ENCODE data around the gene EPHA5.

Gene EPHA5

DNA sequence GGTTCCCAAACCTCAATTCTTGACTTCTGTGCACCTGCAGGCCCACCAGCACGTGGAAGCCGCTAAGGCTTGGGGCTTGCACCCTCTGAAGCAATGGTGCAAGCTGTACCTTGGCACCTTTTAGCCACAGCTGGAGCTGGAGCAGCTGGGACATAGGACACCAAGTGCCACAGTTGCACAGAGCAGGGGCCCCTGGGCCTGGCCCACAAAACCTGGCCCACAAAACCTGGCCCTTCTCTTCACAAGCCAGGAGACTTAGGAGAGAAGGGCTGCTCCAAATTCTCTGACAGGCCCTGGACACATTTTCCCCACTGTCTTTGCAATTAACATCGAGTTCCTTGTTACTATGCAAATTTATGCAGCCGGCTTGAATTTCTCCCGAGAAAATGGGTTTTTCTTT is 197.8 kb downstream of the EPHA5 start:
- DNase-seq = no peak

- no peak for DNase-seq
Observed at GRCh38 chr4:65467068-65467680, 203.1 kb downstream of the EPHA5 start.

- DNase-seq = no peak
Observed at GRCh38 chr4:65461781-65462180, 208.5 kb downstream of the EPHA5 start.

DNA sequence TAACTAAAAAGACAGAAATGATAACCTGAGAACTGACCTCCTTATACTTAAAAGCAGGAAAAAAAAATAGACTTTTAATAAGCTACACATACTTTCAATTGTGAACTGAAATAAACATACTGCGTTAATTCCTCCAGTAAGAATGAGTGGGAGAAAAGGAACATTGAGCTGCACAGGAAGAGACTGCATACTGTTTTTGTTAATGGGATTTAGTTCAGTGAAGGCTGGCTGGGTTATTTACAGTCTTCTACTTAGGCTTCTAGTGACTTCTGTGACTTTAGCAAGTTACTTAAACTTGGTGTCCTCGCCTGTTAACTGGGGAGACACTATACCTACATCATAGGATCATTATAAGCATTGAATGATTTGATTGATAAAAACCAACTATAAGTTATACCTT is 213.3 kb downstream of the EPHA5 start:
- DNase-seq = no peak

- no peak for DNase-seq
Observed at GRCh38 chr4:65456579-65456978, 213.7 kb downstream of the EPHA5 start.

GRCh38 chr4:65453398-65453797 is 216.9 kb downstream of the EPHA5 start:
- no peak for DNase-seq

DNA sequence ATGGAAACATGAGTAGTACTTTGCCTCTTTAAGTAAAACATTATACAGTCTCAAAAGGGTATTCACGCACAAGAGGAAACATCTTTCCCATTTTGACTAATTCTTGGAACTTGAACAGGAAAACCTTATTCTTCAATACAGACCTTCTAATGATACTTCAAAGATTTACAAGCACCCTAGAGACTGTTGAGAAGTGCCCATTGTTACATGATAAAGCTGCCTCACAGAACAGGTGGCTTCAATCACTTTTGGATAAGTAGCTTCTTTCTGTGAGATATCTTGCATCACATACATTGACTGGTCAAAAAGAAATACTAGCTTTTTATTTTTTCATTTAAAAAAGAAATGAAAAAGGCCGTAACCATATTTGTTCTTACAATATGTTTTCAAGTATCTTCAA is 219.4 kb downstream of the EPHA5 start:
- no peak for DNase-seq

- DNase-seq = no peak
Observed at GRCh38 chr4:65437102-65437501, 233.2 kb downstream of the EPHA5 start.

DNA sequence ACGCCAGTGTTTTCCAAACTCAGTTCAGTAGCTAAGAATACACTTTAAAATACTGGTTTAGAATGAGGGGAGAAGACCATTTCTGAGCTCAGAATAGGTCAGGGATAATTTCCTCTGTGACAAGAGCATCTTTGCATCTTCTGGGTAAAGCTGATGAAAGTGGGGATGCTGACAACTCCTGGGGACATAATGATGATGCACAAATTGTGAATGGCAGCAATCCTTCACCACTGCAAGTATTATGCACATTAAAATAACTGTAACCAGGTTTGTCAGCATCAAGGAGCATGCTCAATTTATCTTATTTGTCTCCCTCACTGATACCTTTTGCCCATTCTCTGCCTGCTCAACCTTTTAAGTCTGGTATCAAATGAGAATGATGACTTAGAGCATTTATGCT is 248.2 kb downstream of the EPHA5 start:
- DNase-seq = no peak

- no peak for DNase-seq
Observed at GRCh38 chr4:65420036-65420435, 250.3 kb downstream of the EPHA5 start.

DNA sequence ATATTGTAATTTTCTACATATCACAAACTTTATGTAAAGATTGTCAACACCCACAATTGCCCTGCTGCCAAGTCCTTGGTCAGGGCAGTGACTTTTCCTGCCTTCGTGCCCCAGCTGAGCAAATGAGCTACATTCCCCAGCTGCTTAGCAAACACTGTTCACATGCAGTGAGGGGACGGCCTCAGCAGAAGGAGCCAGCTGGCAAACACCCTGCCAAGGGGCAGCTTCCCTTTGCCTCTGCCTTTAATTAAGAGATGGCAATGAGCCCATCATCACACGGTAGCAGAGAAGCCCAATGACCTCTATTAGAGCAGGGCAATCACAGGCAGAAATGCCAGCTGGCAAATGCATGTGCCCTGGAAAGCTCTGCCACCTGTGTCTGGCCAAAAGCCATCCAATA is 253.4 kb downstream of the EPHA5 start:
- DNase-seq = no peak

GRCh38 chr4:65407483-65407882 is 262.8 kb downstream of the EPHA5 start:
- no peak for DNase-seq

DNA sequence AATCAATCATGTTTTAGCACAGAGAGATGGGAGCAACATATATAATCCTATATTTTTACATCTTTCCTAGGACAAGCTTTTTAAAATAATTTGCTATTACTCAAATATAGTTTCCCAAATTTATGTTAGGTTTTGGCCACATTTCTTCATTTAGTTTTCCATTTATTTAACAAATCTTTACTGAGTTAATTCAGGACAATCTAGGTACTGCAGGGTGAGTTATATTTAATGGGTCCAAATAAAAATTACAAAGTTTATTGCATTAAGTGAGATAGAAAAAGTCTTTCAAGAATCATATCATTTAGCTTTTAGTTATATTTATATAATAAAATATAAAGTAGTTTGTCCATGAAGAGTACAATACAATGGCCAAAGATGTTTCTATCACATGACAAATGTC is 269.2 kb downstream of the EPHA5 start:
- DNase-seq = no peak

DNA sequence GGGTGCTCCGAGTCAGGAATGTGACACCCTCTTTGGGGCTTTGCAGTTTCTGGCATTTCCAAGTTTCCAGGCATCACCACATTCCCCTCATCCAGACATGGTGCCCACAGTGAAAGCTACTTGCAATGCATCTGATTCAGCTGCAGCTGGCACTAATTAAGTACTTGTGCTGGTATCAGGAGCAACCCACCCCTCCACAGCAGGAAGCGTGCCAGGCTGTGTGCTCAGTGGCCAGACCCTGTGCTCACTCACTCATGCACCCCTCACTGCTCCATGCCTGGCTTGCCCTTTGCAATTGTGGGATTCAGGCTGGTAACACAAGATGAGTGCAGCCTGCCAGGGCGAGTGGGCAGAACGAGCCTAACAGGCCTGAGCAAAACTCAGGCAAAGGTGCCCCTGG is 271.2 kb downstream of the EPHA5 start:
- no peak for DNase-seq

- DNase-seq = no peak
Observed at GRCh38 chr4:65393078-65393477, 277.2 kb downstream of the EPHA5 start.

DNA sequence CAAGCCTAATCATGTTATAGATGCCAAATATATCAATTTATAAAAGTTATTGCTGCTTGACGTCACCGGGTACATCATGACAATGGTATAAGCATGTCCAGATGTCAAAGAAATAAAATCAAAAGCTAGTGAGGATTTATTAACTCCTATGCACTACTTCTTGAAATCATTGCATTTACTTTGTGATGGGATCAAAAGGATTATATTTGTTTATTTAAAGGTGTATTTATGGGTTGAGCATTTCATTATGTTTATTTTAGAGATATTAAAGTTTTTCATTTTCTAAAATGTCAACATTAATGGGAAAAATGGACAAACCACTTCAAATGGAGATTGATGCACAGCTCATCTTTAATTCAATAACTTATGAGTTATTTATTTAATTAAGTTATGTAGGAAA is 277.8 kb downstream of the EPHA5 start:
- no peak for DNase-seq

GRCh38 chr4:65391814-65392213 is 278.5 kb downstream of the EPHA5 start:
- DNase-seq = no peak

DNA sequence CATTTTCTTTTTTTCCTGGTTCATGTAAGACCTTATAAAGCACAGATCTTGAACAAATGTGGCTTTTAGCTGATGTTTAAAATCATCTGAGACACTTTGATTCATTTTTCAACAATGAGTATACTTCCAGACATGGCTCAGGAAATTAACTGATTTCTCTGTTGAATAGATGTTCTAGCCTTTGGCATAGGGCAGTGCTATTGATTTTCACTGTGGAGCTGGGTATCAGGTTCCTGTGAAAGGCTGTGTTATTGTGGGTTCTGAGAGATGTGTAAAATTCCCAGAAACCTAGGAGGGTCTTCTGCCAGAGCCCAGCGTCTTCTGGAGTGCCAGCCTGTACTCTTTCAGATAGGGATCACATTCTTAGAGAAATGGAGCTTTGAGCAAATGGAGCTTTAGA is 278.9 kb downstream of the EPHA5 start:
- no peak for DNase-seq

DNA sequence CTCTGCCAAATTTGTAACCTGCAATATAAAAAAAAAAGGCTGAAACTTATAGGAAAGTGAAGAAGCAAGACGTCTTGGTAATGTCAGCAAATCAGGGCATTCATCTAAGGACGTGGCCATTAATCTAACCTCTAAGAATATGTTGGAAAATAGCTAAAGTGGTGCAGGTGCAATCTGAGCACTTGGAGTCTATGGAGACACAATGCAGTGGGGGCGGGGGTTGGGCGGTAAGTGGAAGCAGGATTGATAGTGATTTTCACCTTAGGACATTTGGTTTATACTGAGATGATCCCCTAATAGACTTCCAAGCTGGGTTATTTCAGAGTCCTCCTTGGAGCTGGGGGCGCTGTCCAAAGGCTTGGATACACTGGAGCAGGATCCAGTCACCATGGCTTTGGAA is 283.4 kb downstream of the EPHA5 start:
- DNase-seq = no peak

GRCh38 chr4:65383589-65384305 is 286.5 kb downstream of the EPHA5 start:
- no peak for DNase-seq

- no peak for DNase-seq
Observed at GRCh38 chr4:65381648-65382047, 288.6 kb downstream of the EPHA5 start.

DNA sequence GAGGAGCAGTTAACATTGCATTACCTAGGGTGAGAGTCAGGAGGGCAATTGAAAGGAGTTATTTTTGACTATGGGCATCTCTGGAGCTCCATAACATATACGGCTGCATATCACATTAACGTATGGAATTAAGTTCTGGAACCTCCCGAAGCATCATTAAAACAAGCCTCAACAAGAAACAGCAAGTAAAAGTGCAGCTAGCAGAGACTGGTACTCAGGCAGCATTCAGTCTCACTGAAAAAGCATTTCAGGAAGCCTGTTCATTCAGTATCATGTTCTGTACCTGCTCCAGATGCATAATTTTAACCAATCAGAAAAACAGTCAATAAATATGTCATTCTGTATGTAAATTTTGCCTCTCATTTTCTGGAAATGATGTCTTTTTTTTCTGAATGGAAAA is 299.6 kb downstream of the EPHA5 start:
- no peak for DNase-seq

DNA sequence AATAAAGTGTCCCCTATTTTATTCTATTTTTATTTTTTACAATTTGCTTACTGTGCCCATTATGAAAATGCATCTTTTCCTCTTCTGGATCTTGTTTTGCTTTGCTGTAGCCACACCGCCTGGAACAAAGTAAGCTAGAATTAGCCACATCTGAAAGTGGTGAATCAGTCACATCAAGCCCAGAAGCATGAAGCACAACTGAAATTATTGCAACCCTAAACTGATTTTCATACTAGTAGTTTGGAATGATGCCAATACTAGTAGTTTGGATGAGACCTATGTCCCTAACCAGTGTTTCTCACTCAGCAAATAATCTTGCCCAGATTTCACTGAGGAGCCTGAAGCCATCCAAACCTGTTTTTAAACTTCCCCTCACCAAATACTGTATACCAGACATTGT is 303.0 kb downstream of the EPHA5 start:
- DNase-seq = no peak

DNA sequence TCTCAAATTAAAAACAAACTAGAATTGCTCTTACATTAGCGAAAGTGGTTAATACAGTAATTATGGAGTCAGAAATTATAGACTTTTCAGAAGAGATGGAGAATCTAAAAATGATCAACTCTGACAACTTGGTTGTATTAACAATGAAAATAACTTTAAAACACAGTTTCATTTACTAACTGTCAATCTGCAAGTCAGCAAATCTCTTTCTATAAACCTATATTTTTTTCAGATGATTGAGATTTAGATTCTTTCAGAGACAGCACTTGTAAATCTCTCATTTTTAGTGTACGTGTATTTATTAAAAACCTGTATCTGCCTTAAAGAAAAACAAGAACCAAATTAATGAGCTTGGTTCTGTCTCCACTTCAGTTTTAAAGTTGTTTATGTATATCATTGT is 311.4 kb downstream of the EPHA5 start:
- DNase-seq = no peak

GRCh38 chr4:65353098-65353497 is 317.2 kb downstream of the EPHA5 start:
- DNase-seq = no peak

All from stimulated activated CD4-positive, alpha-beta T cell treated with anti-CD3 and anti-CD28 coated beads, Interleukin-4, amount 100 ng/mL, for 4 hours (primary cell).